Activated B cell treated with CpG ODN at 0.5 μM for 24 hours (primary cell): ENCODE data around the gene CCDC17. TPM values are rescaled to one million over a fixed set of nuclear protein-coding genes. Genes with fewer than 3 reads are reported as not detected.

ENCODE experiments used
- ATAC-seq: fragments of 200-7000 bp; cut with Tn5 transposase; one replicate; pipeline ENCODE4 v1.10.0; 2021; ENCODE audit warnings: low read depth, mild to moderate bottlenecking, moderate library complexity
- CTCF ChIA-PET: fragments of 350-600 bp; sonication (Branson Sonifier 250); formaldehyde crosslinking; loops from one replicate; lab custom pipeline; 2021; ENCODE audit warnings: antibody characterized with exemption; lab: Charles Lee
- POLR2A ChIA-PET: fragments of 350-600 bp; sonication (Branson Sonifier 250); formaldehyde crosslinking; loops from one replicate; lab custom pipeline; 2021; ENCODE audit warnings: antibody characterized with exemption; lab: Charles Lee
- DNase-seq: peaks from one replicate; pipeline ENCODE4 v3.0.0; 2022
- H3K27ac Mint-ChIP-seq: one replicate; pipeline ENCODE4 v1.8.0; 2020; ENCODE audit warnings: mixed read lengths
- H3K27me3 Mint-ChIP-seq: one replicate; pipeline ENCODE4 v1.8.0; 2021; ENCODE audit warnings: mixed read lengths
- H3K36me3 Mint-ChIP-seq: one replicate; pipeline ENCODE4 v1.8.0; 2021; ENCODE audit warnings: low read depth, mixed read lengths
- H3K4me1 Mint-ChIP-seq: one replicate; pipeline ENCODE4 v1.8.0; 2021; ENCODE audit warnings: mixed read lengths
- H3K4me3 Mint-ChIP-seq: one replicate; pipeline ENCODE4 v1.8.0; 2020; ENCODE audit warnings: mild to moderate bottlenecking, mixed read lengths
- H3K9me3 Mint-ChIP-seq: one replicate; pipeline ENCODE4 v1.8.0; 2020; ENCODE audit warnings: mixed read lengths
- CTCF ChIP-seq: fragments of 200-600 bp; IDR thresholded peaks from one replicate; pipeline ENCODE4 v1.8.0; 2022; ENCODE audit warnings: antibody characterized with exemption, mild to moderate bottlenecking
- intact Hi-C: fragments of 100-400 bp; cut with micrococcal nuclease; formaldehyde crosslinking; loops from one replicate; pipeline ENCODE4 v1.15.1; 2024
- total RNA-seq: library from RNA; stranded (reverse); gene quantifications from 2 replicates; pipeline ENCODE4 v1.2.3, GENCODE V29; 2022

The CCDC17 gene
- total RNA-seq, 1 donor from 2014 or later: 6.3 TPM

GRCh38 chr1:45570631-45571030 lies 53.2 kb downstream of the CCDC17 start:
- TF ChIP-seq CTCF: no peak
- Mint-ChIP-seq H3K4me1 (no peaks in the 10 kb centered on the region), H3K27me3 (no peaks in the 10 kb centered on the region), H3K9me3 (no peaks in the 10 kb centered on the region), H3K4me3 (no peak overlapping the region), H3K36me3 (peaks cover 49% of the 10 kb centered on the region), H3K27ac (peak overlapping the region; percentile 69)
- DNase-seq: no peak
- CTCF ChIA-PET: interaction anchor here (1.0 to 7.4 kb wide), 16 partner anchors 9 to 210 kb away, joined by 3 to 186 read pairs (median 9); partner anchors contain the start of genes AKR1A1, PRDX1 and TESK2
- no peak for ATAC-seq
- POLR2A ChIA-PET: interaction anchor here (0.6 to 3.0 kb wide), 5 partner anchors 13 to 58 kb away, joined by 8 to 33 read pairs (median 10); partner anchors contain the start of genes AKR1A1, NASP and PRDX1
- intact Hi-C loops: loop anchor here (1.0 to 2.0 kb wide), 6 partner anchors 14 to 556 kb away; partner anchors contain the start of genes NASP and PRDX1

Other genes with a start within 250 kb of the CCDC17 start
- gene TESK2, start 132.9 kb downstream of the CCDC17 start, total RNA-seq: 11.7 and 12.2 TPM in 2 replicates
- 1.1 TPM in 2 replicates for gene CCDC163, start 124.0 kb downstream of the CCDC17 start, total RNA-seq
- 3.6 and 5.1 TPM in 2 replicates for gene MMACHC, start 123.8 kb downstream of the CCDC17 start, total RNA-seq
- gene PRDX1, start 102.2 kb downstream of the CCDC17 start, total RNA-seq: 351 and 413 TPM in 2 replicates
- gene AKR1A1, start 73.2 kb downstream of the CCDC17 start, total RNA-seq: 215 and 218 TPM in 2 replicates
- 197 and 204 TPM in 2 replicates for gene NASP, start 40.0 kb downstream of the CCDC17 start, total RNA-seq
- 133 and 138 TPM in 2 replicates for gene GPBP1L1, start 62.5 kb upstream of the CCDC17 start, total RNA-seq
- 26.6 and 28.6 TPM in 2 replicates for gene TMEM69, start 64.1 kb upstream of the CCDC17 start, total RNA-seq
- 10.2 and 11.4 TPM in 2 replicates for gene IPP, start 126.6 kb upstream of the CCDC17 start, total RNA-seq
- 16.2 and 20.9 TPM in 2 replicates for gene MAST2, start 179.6 kb upstream of the CCDC17 start, total RNA-seq